Gastrocnemius medialis (tissue), 4 donors: Measurements from ENCODE around the gene OVOL1. TPM values are rescaled to one million over a fixed set of nuclear protein-coding genes. Genes with fewer than 3 reads are reported as not detected.

Source experiments
- ATAC-seq, 2 donors: fragments of 150-250 bp; one replicate each; pipeline ENCODE4 v1.9.1; 2016
- DNase-seq, 2 donors: peaks; one replicate each; pipeline ENCODE4 v3.0.0-alpha.2; 2019
- H3K27ac ChIP-seq, 4 donors: fragments of 200-600 bp; sonication (generic); 1 replicate in 1 of 4; 2 replicates in 3 of 4; pipeline ENCODE4 v1.5.1; 2016 to 2018; ENCODE audit warnings: mild to moderate bottlenecking in 2 of 4, moderate library complexity in 1 of 4
- H3K27me3 ChIP-seq, 3 donors: fragments of 200-600 bp; sonication (generic) in 2 of 3; 1 replicate in 1 of 3; 2 replicates in 2 of 3; pipeline versions ENCODE4 v1.5.1 to v1.6.0; 2016 to 2019; ENCODE audit warnings: mild to moderate bottlenecking in 1 of 3, moderate library complexity in 1 of 3
- H3K36me3 ChIP-seq, 2 donors: fragments of 200-600 bp; sonication (generic) in 1 of 2; one replicate each; pipeline ENCODE4 v1.5.1; 2017 to 2018
- H3K4me1 ChIP-seq, 2 donors: fragments of 200-600 bp; sonication (generic) in 1 of 2; one replicate each; pipeline ENCODE4 v1.5.1; 2016 to 2017; ENCODE audit warnings: mild to moderate bottlenecking in 2 of 2
- H3K4me3 ChIP-seq, 4 donors: fragments of 200-600 bp; sonication (generic) in 3 of 4; 1 replicate in 1 of 4; 2 replicates in 3 of 4; pipeline ENCODE4 v1.5.1; 2016 to 2019; ENCODE audit warnings: mild to moderate bottlenecking in 2 of 4
- H3K9me3 ChIP-seq, 3 donors: fragments of 200-600 bp; sonication (generic) in 2 of 3; 1 replicate in 1 of 3; 2 replicates in 2 of 3; pipeline ENCODE4 v1.5.1; 2016 to 2019
- POLR2A ChIP-seq, 2 donors: fragments of 450-650 bp; IDR thresholded peaks; one replicate each; pipeline ENCODE4 v1.6.1; 2017; ENCODE audit warnings: antibody characterized with exemption in 2 of 2, mild to moderate bottlenecking in 2 of 2, moderate library complexity in 2 of 2
- in situ Hi-C, 4 donors: fragments of 200-750 bp; cut with MboI; loops; one replicate each; pipeline versions ENCODE4 v1.15.0 to v1.8.0; 2017; ENCODE audit warnings: low sequenced_read_pairs in 4 of 4
- intact Hi-C: fragments of 100-400 bp; cut with DNase I; formaldehyde crosslinking; loops from one replicate; pipeline ENCODE4 v1.15.1; 2023; ENCODE audit warnings: low total_unique reads
- total RNA-seq, 4 donors: library from RNA; depleted of rRNA; stranded (reverse); fragments of >200 nt; gene quantifications; one replicate each; pipeline versions ENCODE4 v1.1.0 to v1.2.3, GENCODE V29; 2016
- TF ChIP-seq, protein P1 (sequence below), 5 experiments: fragments of 450-650 bp in 3 of 5; fragments of 200-600 bp in 2 of 5; sonication (generic) in 2 of 5; IDR thresholded peaks in 4 of 5; conservative IDR thresholded peaks in 1 of 5; 1 replicate in 4 of 5; 2 replicates in 1 of 5; pipeline ENCODE4 v1.5.1; 2016 to 2019; ENCODE audit warnings: antibody characterized with exemption in 5 of 5, mild to moderate bottlenecking in 3 of 5, moderate library complexity in 3 of 5

Gene OVOL1
- total RNA-seq, 4 donors from 2014 or later, result 0.15 TPM; not detected in 3

DNA sequence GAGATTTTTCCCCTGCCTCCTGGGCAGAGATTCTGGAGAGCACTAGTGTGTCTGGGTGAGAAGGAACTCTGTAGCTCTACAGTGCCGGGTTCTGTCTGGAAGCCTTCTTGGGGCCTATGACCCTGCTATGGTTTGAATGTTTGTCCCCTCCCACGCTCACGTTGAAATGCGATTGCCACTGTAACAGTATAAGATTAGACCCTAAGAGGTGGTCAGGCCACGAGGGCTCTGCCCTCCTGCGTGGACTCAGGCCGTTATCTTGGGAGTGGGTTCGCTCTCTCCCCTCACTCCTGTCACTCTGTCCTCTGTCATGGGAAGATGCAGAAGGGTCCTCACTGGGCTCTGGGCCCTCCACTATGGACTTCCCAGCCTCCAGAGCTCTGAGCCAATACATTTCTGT is 9.6 kb upstream of the OVOL1 start:
- H3K36me3 ChIP-seq, result peaks cover 0 to 29% of the 10 kb centered on the region in 2 donors
- in situ Hi-C loops, result no loop called here
- intact Hi-C loops, result no loop called here
- no peaks in the 10 kb centered on the region for H3K27me3 ChIP-seq
- H3K4me1 ChIP-seq, result peaks cover 9% of the 10 kb centered on the region in 2 donors
- peak overlapping the region in 3 of 4 donors; percentile 15 to 67 (median 64) for H3K27ac ChIP-seq
- no peak overlapping the region for H3K4me3 ChIP-seq
- TF ChIP-seq POLR2A (IDR thresholded peaks at IDR 0.05), result no peak
- TF ChIP-seq, protein P1, sequence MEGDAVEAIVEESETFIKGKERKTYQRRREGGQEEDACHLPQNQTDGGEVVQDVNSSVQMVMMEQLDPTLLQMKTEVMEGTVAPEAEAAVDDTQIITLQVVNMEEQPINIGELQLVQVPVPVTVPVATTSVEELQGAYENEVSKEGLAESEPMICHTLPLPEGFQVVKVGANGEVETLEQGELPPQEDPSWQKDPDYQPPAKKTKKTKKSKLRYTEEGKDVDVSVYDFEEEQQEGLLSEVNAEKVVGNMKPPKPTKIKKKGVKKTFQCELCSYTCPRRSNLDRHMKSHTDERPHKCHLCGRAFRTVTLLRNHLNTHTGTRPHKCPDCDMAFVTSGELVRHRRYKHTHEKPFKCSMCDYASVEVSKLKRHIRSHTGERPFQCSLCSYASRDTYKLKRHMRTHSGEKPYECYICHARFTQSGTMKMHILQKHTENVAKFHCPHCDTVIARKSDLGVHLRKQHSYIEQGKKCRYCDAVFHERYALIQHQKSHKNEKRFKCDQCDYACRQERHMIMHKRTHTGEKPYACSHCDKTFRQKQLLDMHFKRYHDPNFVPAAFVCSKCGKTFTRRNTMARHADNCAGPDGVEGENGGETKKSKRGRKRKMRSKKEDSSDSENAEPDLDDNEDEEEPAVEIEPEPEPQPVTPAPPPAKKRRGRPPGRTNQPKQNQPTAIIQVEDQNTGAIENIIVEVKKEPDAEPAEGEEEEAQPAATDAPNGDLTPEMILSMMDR (IDR thresholded peaks at IDR 0.05 in 4 of 5, conservative IDR thresholded peaks at IDR 0.05 in 1 of 5), result no peak
- ATAC-seq (no peak), DNase-seq (no peak)
- H3K9me3 ChIP-seq, result no peaks in the 10 kb centered on the region

DNA sequence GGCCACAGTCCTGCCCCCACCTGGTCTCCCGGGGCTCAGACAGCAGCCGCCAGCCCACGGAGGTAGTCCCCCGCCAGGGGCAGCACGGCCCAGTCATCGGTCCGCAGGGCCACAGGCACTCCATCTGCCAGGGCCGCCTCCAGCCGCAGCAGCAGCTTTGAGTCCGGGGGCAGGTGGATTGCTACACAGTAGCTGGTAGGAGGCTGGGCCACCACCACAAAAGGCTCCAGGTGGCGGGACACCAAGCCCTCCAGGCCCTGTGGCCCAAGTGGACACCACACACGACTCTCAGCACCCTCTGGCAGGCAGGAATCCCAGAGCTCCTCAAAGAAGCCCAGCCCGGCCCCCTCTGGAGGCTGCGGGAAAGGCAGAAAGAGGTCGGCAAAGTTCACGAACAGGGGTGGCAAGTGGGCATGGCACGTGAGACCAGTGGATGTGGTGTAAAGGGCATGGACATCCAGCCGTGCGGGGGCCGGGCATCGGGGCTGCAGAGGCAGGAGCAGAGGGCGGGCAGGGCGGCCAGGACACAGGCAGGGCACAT is 9.0 kb upstream of the OVOL1 start:
- peaks cover 9% of the 10 kb centered on the region in 2 donors for H3K4me1 ChIP-seq
- H3K27me3 ChIP-seq, result no peaks in the 10 kb centered on the region
- in situ Hi-C loops, result no loop called here
- no peak overlapping the region for H3K27ac ChIP-seq
- H3K36me3 ChIP-seq, result peaks cover 0 to 29% of the 10 kb centered on the region in 2 donors
- no peak for ATAC-seq
- H3K9me3 ChIP-seq, result no peaks in the 10 kb centered on the region
- no peak overlapping the region for H3K4me3 ChIP-seq
- no peak for DNase-seq
- intact Hi-C loops, result no loop called here
- no peak for TF ChIP-seq POLR2A (IDR thresholded peaks at IDR 0.05)
- TF ChIP-seq, protein P1 (IDR thresholded peaks at IDR 0.05 in 4 of 5, conservative IDR thresholded peaks at IDR 0.05 in 1 of 5), result no peak

DNA sequence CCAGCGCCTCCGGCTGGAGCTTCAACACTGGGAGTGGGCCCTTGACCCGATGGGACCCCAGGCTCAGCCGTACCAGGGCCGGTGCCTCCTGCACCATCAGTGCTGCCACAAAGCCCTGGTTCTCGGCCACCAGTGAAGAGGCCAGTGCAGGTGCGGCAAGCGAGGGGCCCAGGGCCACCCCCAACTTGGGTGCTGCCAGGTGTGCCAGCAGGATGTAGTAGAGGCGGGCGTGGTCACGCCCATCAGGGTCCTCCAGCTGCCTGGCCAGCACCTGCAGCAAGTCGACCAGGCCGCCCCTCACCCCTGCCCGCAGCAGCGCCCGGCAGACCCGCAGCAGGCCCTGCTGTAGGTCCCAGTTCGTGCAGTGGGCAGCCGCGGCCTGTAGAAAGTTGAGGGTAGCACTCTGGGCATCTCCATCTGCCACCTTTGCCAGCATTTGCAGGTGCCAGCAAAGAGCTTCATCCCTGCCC is 8.4 kb upstream of the OVOL1 start:
- Histone ChIP-seq H3K9me3 (no peaks in the 10 kb centered on the region), H3K27me3 (no peaks in the 10 kb centered on the region), H3K4me3 (no peak overlapping the region), H3K27ac (no peak overlapping the region), H3K36me3 (peaks cover 0 to 29% of the 10 kb centered on the region in 2 donors), H3K4me1 (peaks cover 9% of the 10 kb centered on the region in 2 donors)
- no peak for DNase-seq
- intact Hi-C loops (no loop called here), in situ Hi-C loops (no loop called here)
- no peak for ATAC-seq
- no peak for TF ChIP-seq POLR2A (IDR thresholded peaks at IDR 0.05)
- TF ChIP-seq, protein P1 (IDR thresholded peaks at IDR 0.05 in 4 of 5, conservative IDR thresholded peaks at IDR 0.05 in 1 of 5), result no peak

DNA sequence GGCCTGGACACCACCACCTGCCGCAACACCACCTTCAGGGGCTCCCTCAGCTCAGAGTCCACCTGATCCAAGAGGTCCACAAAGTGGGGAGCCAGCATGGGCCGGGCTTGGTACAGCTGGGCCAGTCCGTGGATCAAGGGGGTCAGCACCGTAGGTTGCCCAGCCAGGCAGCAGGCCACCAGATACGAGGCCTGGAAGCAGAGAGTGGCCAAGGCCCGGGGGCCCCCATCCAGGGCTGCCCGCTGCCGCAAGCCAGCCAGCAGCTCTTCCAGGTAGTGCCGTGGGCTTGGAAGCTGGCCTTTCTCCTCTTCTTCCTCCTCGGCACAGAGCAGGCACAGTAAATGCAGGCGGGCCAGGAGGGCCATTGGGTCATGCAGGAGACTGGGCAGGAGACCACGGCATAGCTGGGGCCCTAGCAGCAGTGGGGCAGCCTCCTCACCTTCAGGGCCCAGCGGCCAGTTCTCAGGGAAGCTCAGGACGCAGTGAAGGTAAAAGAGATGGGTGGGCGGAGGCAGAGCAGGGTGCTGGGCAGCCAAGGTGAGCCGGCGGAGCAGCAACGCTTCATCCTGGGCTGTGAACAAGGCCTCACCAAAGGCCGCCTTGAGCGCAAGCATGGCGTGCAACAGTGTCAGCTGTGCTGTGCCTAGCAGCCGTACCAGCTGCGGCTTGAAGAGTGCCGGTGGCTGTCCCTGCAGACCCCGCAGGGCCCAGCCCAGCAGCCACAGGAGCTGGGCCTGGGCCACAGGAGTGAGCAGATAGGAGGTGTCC is 7.8 kb upstream of the OVOL1 start:
- peaks cover 9% of the 10 kb centered on the region in 2 donors for H3K4me1 ChIP-seq
- DNase-seq (no peak), ATAC-seq (no peak)
- peak overlapping the region; percentile 59 to 97 (median 74) for H3K4me3 ChIP-seq
- H3K36me3 ChIP-seq, result peaks cover 0 to 29% of the 10 kb centered on the region in 2 donors
- H3K27me3 ChIP-seq, result no peaks in the 10 kb centered on the region
- intact Hi-C loops, result no loop called here
- no peaks in the 10 kb centered on the region for H3K9me3 ChIP-seq
- peak overlapping the region in 1 of 4 donors; percentile 59 for H3K27ac ChIP-seq
- TF ChIP-seq POLR2A (IDR thresholded peaks at IDR 0.05), result no peak
- TF ChIP-seq, protein P1 (IDR thresholded peaks at IDR 0.05 in 4 of 5, conservative IDR thresholded peaks at IDR 0.05 in 1 of 5), result no peak
- in situ Hi-C loops, result no loop called here
